ENCODE results near the gene SPANXA1.
"Not testable (repeated sequence)": the region's sequence is repeated elsewhere in the genome, so short reads cannot be mapped to it uniquely, and the experiment has no call there.

SPANXA1 gene, protein sequence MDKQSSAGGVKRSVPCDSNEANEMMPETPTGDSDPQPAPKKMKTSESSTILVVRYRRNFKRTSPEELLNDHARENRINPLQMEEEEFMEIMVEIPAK

GRCh38 chrX:141584638-141585037 is at the start of gene SPANXA1:
TSS of gene SPANXA1 (minus strand) at chrX:141584738. CDS start at chrX:141584678, 60 bp downstream.
- DNase-seq = not testable (repeated sequence)

GRCh38 chrX:141632124-141632523 is 47.6 kb upstream of the SPANXA1 start:
- DNase-seq = no peak

- no peak for DNase-seq
Measured at GRCh38 chrX:141619336-141619735, 34.8 kb upstream of the SPANXA1 start.

- DNase-seq = no peak
Measured at GRCh38 chrX:141609111-141609510, 24.6 kb upstream of the SPANXA1 start.

DNA sequence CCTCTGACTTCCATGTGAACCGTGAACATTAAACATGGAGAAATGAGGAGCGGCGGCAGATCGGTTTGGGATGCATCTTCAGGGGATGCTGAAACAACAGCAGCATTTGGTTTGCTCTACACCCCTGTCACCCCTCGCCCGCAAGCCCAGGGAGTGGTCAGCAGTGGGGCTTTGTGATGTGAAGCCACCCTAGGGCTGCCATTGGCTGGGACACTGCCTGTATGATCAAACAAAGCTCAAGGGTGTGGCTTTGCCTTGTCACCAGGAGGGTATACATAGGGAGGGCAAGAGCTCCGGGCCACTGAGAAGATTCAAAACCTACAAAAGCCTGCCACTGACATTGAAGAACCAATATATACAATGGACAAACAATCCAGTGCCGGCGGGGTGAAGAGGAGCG is 4.9 kb upstream of the SPANXA1 start, which contains the start of gene SPANXA2:
SPANXA2 (plus strand) TSS at position 301 of the 400 bp plus-strand sequence; CDS start at position 361, 60 bp downstream.
- not testable (repeated sequence) for DNase-seq

- not testable (repeated sequence) for DNase-seq
Measured at GRCh38 chrX:141542551-141542950, 42.0 kb downstream of the SPANXA1 start.

Data from NCI-H1105 treated with DMSO at 0.1 percent for 48 hours (cell line).